GM12875 (cell line): Measurements from ENCODE around the gene SNAP29.
"Not testable (repeated sequence)": the region's sequence is repeated elsewhere in the genome, so short reads cannot be mapped to it uniquely, and the experiment has no call there.

Experiments used
- H3K4me3 ChIP-seq: one replicate; pipeline ENCODE4 v1.5.1; 2011; ENCODE audit warnings: low read depth, low read length, control low read depth
- CTCF ChIP-seq: IDR thresholded peaks from 2 replicates; pipeline ENCODE4 v1.5.1; 2011; ENCODE audit warnings: low read depth, mild to moderate bottlenecking, control low read depth, inconsistent platforms, low read length, moderate library complexity, borderline replicate concordance; ENCODE audit not compliant: insufficient read depth

SNAP29 gene

GRCh38 chr22:20904008-20904979, 45.5 kb downstream of the SNAP29 start:
- no peak overlapping the region for H3K4me3 ChIP-seq
- no peak for TF ChIP-seq CTCF

GRCh38 chr22:20904980-20905355, 46.2 kb downstream of the SNAP29 start:
- TF ChIP-seq CTCF, result no peak
- no peak overlapping the region for H3K4me3 ChIP-seq

GRCh38 chr22:20905415-20906386, 46.9 kb downstream of the SNAP29 start:
- no peak overlapping the region for H3K4me3 ChIP-seq
- TF ChIP-seq CTCF, result no peak

- TF ChIP-seq CTCF, result no peak
- no peak overlapping the region for H3K4me3 ChIP-seq
Observed at GRCh38 chr22:20906387-20906767, 47.6 kb downstream of the SNAP29 start.

GRCh38 chr22:20908717-20909116, 49.9 kb downstream of the SNAP29 start:
- H3K4me3 ChIP-seq, result not testable (repeated sequence)

- TF ChIP-seq CTCF, result no peak
- no peak overlapping the region for H3K4me3 ChIP-seq
Observed at GRCh38 chr22:20909543-20910303, 50.9 kb downstream of the SNAP29 start.

GRCh38 chr22:20912494-20912893, 53.7 kb downstream of the SNAP29 start:
- H3K4me3 ChIP-seq, result no peak overlapping the region
- TF ChIP-seq CTCF, result no peak
